Non-pigmented ciliary epithelial cell (primary cell): ENCODE measurements around the gene STEEP1.

Source experiments
- DNase-seq: peaks from one replicate; pipeline ENCODE4 v3.0.0-alpha.2; 2010; ENCODE audit warnings: low read depth

The STEEP1 gene

GRCh38 chrX:119488749-119489148 is 76.5 kb downstream of the STEEP1 start:
- no peak for DNase-seq
